Measurements from ENCODE around the gene ADSS2.
"Not testable (repeated sequence)": the region's sequence is repeated elsewhere in the genome, so short reads cannot be mapped to it uniquely, and the experiment has no call there.

Gene ADSS2

DNA sequence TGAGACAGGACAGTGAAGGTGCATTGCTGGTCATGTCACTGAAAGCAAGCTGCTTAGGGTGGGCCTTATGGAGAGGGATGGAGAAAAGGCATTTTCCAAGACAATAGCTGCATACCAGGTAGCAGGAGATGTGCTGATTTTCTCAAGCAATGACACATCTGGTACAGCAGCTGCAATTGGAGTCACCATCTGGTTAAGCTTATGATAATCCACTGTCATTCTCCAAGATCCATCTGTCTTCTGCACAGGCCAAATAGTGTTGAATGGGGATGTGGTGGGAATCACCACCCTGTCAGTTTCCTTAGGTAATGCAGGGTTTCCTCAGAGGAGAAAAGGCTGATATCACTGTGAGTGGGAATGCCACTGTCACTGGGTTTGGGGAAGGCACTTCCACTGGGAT, 54.6 kb downstream of the ADSS2 start:
- no peak for DNase-seq (ENCODE audit: low read depth in 2 of 2)

DNA sequence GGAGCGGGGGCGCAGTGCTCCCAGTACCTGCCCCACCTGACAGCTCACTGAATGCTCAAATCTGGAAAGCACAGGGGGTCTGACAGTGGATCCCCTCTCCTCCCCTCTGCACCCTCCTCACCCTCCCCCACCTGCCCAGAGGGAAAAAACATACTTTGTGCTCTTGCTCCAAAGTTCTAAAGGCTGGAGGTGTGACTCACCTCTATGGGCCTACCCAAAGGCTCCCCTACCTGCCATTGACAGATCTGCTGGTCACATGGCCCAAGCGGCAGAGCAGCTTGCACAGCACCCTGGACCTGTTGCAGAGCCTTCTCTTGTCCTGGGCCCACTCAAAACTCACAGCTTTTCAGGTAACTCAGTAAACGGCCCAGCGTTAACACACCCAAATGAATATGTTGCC, 55.7 kb downstream of the ADSS2 start:
- DNase-seq (ENCODE audit: low read depth in 2 of 2) = no peak

DNA sequence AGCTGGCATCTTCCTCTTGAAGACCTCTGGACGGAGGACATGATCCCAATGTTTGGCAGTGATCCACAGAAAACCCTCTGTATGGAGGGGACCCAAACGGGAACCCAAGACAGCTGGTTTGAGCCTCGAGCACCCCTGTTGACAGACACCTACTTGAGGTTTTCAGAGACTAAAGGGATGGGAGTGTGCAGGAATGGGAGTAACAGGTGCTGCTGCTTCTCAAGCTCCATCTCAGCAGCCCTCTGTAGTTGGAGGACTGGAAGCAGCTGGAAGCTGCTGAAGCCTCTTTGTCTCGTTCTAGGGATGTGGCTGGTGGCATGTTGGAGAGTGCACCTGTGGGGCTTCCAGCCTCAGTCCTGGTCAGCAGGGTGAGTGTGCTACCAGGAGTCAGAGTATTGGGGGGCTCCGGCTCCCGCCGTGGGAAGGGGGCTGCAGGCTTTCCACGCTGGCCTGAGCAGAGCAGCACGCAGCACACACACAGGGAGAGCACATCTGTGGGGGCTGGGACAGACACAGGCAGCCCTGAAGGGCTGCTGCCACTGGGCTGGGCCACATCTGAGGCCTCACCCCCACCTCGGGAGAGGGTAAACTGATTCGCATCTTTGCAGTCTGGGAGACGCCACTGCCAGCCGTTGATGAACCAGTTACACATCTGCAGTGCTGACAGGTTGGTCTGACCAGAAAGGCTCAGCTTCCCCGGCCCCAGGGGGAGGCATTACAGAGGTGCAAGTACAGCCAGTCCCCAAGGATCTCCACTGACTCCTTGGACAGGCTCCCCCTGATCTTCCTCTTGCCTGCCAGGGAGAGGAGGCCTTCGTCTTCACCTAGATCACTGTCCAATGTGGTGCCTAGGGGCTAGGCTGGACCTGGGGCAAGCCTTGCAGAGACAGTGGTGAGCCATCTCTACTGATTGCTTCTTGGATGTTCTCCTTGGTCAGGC, 56.6 kb downstream of the ADSS2 start:
- no peak for DNase-seq (ENCODE audit: low read depth in 2 of 2)

DNA sequence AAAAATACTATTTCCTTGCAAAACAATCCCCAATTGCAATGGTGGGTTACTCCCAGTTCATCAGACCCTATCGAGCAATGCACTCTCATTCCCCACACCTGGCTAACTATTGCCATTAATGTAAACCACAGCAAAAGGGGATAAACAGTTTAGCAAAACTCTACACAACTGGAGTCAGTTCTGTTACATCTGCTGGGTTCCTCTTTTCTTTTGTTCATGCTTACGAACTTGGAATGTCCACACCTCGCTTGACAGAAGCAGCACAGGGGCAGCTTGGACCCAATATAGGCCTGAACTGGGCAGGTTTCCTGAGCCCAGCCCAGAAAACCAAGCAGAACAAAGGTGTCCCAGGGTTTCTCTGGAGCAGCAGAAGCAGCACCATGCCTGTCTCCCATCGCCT, 57.4 kb downstream of the ADSS2 start:
- no peak for DNase-seq (ENCODE audit: low read depth in 2 of 2)

DNA sequence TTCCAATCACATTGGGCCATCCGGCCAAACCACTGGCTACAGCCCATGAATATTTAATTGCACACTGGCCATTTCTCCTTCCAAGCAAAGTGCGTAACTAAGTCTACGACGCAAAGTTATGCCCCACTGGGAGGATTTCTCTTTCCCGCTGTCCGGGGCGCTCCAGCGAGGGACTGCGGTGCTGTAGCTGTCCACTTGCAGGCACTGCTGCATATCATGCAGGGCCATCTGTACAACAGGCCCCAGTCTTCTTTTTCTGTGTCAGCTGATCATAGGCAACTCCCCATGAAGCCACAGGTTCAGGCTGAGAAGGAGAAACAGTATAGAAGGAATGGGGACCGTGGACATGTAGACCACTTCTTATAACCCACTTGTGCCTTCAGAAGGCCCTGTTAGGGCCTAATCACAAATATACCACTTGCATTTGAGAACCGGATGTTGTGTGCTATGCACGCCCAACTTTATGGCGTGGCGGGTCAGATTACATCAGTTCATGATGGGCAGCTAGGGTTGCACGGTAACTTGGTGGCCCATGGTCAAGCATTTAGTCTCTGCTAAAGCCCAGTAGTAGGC, 58.0 kb downstream of the ADSS2 start:
- no peak for DNase-seq (ENCODE audit: low read depth in 2 of 2)

- DNase-seq (ENCODE audit: low read depth in 2 of 2) = no peak
Observed at GRCh38 chr1:244391761-244392160, 59.9 kb downstream of the ADSS2 start.

DNA sequence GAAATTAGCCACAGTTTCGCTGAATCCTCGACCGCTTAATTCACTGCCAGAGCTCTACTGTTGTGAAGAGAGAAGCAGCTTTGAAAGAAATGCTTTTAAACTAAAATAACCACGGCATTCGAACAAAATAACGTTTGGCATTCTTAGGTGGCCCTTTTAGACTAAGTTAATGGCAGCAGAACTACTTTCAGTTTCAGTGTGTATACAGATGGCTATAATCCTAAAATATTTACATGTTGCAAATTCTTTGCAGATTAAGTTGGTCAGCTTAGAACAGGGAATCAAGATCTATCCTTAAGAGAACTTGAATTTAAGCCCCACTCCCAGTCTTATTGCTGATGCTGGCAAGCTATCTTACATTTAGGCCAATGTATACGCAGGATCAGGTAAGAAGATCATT, 62.7 kb downstream of the ADSS2 start:
- no peak for DNase-seq (ENCODE audit: low read depth in 2 of 2)

DNA sequence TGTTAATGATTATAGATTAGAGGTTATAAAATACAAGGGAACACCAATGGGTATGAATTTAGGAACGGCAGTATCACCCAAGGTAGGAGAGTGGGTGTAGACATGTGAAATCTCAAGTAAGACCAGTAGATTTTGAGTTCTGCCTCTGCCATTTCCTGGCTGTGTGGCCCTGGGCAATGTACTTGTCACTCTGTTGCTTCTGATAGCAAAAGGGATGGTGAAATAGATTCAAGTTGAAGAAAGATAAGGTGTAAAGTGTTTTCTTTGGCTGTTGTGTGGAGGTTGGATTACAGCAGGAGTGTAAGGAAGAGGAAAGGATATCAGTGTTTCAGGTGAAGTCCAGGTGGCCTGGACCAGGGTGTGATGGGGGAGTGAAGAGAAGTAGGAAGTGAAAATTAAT, 64.3 kb downstream of the ADSS2 start:
- no peak for DNase-seq (ENCODE audit: low read depth in 2 of 2)

DNA sequence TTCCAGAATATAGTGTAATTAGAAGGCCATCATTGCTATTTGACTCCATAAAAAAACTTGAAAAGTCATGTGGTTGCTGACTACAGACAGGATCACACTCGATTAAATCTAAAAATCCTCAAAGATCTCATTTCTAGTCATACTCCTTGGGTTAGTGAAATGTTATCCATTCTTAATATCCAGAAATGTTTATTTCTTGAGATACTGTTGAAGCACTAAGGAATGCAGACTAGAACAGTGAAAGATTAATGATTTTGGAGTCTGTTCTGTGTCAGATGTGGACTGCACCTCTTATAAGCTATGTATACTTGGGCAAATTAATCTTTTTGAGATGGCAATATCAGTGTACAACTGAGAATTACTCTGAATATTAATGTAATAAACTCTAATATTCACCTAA, 65.1 kb downstream of the ADSS2 start:
- no peak for DNase-seq (ENCODE audit: low read depth in 2 of 2)

DNA sequence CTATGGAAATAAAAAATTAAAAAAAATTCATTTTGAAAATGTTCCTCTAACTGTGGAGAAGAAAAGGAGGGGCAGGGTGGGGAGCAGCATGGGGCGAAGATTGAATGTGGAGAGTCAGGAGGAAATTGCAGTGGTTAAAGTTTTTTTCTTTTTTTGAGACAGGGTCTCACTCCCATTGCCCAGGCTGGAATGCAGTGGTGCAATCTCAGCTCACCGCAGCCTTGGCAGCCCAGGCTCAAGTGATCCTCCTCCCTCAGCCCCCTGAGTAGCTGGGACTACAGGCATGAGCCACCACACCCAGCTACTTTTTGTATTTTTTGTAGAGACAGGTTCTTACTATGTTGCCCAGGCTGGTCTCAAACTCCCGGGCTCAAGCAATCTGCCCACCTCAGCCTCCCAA, 67.6 kb downstream of the ADSS2 start:
- DNase-seq (ENCODE audit: low read depth in 2 of 2) = no peak

DNA sequence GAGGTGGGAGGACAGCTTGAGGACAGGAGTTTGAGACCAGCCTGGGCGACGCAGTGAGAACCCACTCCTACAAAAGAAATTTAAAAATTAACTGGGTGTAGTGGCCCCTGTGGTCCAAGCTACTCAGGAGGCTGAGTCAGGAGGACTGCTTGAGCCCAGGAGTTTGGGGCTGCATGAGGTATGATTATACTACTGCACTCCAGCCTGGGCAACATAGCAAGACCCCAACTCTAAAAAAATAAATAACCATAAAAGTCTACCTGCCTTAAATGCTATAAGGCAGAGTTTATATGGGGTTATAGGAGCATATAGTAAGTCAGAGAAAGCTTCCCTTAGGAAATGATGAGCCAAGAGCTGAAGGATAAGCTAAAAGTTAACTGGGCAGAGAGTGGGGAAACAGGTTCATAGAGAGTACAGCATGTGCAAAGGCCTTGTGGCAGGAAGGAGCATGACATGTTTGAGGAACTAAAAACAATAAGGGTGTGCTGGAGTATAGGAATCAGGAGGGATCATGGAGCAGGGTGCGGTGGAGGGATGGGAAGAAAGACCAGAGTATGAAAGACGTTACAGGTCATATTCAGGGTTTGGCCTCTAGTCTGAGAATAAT, 68.3 kb downstream of the ADSS2 start:
- DNase-seq (ENCODE audit: low read depth in 2 of 2) = no peak

GRCh38 chr1:244381878-244382565, 69.7 kb downstream of the ADSS2 start:
- no peak for DNase-seq (ENCODE audit: low read depth in 2 of 2)

DNA sequence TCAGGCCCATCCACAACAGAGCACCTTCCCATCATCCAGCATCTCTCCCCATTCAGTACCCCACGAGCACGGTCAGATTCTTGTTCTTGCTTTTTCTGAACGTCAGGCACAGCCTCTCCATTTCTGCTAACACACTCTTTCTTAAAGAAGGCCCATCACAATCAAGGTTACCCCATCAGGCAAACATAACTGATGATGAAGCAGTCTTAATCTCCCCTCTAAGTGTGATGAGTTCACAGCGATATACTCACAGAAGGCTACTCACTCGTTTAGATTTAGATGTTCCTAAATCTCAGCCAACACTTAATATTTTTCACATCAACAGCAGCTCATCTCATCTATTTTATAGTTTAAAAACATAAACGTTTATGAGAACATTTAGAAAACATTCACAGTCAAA, 75.6 kb downstream of the ADSS2 start:
- no peak for DNase-seq (ENCODE audit: low read depth in 2 of 2)

GRCh38 chr1:244375051-244375450, 76.7 kb downstream of the ADSS2 start:
- no peak for DNase-seq (ENCODE audit: low read depth in 2 of 2)

DNA sequence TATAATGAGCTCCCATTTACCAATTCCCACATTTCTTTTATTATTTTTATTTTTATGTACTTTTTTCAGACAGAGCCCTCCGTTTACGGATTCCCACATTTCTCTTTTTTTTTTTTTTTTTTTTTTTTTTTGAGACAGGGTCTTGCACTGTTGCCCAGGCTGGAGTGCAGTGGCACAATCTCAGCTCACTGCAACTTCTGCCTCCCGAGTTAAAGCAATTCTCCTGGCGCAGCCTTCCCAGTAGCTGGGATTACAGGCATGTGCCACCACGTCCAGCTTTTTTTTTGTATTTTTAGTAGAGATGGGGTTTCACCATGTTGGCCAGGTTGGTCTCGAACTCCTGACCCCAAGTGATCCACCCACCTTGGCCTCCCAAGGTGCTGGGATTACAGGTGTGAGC, 77.2 kb downstream of the ADSS2 start:
- not testable (repeated sequence) for DNase-seq (ENCODE audit: low read depth in 2 of 2)

DNA sequence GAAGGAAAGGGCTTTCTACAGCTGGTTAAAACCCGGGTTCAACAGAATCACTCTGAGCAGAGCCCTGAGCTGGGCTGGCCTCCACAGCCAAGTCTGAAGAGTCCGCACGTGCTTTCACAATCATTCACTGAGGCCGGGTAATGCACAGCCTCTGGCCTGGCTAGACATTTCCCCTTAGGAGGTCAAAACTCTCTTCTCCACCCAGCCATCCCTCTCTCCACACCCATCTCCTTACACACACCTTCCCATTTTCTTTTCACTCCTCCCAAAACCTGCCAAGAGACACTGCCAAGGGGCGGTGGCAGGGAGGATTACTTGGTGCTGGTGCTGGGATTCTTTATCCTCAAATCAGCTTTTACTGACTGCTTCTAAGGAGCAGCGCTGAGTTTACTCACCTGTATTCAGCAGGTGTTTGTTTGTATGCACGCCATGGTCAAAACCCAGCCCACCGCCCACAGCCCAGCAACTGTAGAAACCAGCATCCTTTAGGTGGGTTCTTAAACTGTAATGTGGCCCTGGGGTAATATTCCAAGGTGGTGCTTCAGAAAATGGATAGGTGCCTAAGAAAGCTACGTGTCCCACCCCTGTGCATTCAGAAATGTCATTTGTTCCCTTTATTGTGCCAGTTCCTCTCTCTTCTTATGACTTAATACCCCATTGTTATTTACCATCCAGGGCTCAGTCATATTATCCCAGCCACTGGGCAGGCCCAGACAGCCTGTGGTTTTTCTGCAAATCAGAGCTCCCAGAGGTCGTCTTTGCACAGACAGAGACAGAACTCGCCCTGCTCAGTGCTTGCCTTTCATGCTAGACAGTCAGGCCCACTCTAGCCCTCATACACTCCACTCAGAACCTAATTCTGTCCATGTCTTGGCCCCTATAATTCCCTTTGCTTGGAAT, 80.2 kb downstream of the ADSS2 start:
- no peak for DNase-seq (ENCODE audit: low read depth in 2 of 2)

GRCh38 chr1:244370060-244370637, 81.6 kb downstream of the ADSS2 start:
- DNase-seq (ENCODE audit: low read depth in 2 of 2) = no peak

DNA sequence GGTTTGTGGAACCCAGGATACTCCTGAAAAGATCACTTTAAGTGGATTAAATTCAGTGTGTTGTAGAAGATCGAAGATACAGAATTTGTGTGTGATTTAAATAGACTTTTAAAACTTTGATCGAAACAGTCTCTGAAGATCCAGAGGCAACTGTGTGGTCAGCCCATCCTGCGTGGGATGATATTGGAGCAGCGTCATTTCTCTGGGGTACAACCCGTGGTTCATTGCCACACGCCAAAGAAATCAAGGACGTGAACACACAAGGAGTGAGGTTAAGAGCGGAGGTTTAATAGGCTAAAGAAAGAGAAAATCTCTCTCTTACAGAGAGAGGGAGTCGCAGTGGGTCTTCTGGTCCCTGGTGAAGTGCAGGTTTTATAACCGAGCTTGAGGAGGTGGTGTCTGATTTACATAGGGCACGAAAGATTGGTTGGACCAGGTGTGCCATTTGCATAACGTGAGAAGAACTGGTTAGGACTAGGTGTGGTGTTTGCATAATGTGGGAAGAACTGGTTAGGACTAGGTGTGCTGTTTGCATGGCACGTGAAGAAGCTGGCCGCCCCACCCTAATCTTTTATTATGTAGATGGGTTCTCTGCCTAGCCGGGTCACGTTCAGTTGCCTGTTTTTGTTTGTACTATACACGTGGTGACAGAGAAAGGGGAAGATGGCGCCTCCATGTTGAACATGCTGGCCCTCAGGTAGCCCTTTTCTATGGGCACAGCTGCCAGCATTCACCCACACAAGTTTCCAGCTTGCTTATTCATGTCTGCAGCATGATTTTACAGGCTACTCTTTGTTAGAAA, 82.3 kb downstream of the ADSS2 start:
- no peak for DNase-seq (ENCODE audit: low read depth in 2 of 2)

GRCh38 chr1:244368279-244368678, 83.4 kb downstream of the ADSS2 start:
- DNase-seq (ENCODE audit: low read depth in 2 of 2) = no peak
